GM18502 (cell line): ENCODE data around the gene VEPH1.

Source experiments
- ATAC-seq: cut with Tn5 transposase; IDR thresholded peaks from one replicate; pipeline ENCODE4 v1.9.1; 2021; ENCODE audit warnings: mild to moderate bottlenecking; ENCODE audit not compliant: unreplicated experiment, poor library complexity

Gene VEPH1

DNA sequence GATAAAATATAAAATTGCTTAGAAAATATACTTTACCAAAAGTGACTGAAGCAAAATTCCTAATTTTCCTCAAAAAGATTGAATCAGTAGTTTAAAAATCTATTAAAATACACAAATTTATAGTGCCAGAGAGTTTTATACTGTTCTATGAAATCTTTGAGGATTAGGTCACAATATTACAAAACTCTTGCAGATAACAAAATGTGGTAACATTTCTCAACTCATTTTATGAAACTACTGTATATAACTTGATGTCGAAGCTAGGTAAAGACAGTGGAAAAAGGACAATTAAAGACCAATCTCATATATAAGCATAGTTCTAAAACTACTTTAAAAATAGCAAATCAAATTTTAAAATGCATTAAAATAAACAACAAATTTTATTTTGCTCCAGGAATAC, 15.9 kb downstream of the VEPH1 start:
- no peak for ATAC-seq

DNA sequence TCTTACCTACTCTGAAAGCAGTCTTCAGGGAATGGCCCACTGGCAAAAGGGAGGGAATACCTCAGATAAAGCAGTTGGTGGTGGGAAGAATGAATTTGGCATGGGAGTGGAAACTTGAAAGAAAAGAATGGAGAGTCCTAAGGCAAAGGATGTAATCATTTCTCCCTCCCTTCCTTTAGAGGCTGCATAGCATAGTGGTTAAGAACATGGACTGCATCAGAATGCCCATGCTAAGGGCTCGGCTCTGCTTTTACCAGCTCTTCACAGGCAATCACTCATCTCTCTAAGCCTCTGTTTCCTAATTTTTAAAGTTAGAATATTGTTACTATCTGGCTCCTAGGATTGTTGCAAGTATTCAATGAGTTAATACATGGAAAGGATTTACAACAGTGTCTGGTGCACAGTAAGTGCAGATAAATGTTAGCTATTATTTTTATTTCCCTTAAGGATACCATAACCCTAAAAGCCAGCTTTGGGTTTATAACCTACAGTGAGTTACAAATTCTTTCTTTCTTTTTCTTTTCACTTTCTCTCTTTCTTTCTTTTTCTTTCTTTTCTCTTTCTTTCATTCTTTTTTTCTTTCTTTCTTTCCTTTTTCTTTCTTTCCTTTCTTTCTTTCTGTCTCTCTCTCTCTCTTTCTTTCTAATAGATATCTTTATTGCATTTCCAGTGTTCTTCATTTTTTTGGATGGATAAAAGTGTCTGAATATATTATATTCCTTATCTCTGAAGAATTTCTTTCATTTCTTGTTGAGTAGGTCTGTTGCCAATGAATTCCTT, 23.6 kb downstream of the VEPH1 start:
- ATAC-seq: no peak

DNA sequence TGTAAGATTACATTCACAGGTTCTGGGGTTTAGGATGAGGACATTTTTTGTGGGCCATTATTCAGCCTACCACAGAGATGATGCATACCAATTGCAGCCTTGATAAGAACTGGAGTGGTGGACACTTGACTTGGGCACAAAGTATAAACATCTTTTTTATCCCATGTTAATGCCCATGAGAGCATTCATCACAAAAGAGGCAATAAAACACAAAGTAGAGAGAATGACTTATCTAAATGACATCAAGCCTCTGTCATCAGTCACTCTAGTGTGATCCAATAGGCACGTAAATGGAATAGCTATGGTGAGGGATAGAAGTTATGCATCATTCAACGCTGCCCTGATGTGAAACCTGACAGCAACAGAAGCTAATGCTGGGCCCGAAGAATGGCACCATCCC, 25.8 kb downstream of the VEPH1 start:
- no peak for ATAC-seq

DNA sequence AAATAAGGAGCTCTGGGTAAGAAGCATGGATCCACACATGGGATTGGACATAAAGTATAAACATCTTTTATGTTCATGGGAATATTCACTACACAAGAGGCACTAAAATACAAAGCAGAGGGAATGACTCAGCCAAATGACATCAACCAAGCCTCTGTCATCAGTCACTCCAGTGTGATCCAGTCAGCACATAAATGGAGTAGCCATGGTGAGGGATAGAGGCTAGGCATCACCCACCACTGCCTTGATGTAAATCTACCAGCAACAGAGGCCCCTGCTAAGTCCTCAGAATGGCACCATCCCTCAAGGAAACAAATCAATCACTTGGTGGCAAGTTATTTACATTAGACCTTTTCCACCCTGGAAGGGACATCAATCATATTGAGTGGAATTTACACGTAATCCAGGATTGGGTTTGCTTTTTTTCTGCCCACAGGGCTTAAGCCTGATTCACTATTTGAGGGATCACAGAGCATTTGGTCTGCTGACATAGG, 27.2 kb downstream of the VEPH1 start:
- ATAC-seq: no peak

DNA sequence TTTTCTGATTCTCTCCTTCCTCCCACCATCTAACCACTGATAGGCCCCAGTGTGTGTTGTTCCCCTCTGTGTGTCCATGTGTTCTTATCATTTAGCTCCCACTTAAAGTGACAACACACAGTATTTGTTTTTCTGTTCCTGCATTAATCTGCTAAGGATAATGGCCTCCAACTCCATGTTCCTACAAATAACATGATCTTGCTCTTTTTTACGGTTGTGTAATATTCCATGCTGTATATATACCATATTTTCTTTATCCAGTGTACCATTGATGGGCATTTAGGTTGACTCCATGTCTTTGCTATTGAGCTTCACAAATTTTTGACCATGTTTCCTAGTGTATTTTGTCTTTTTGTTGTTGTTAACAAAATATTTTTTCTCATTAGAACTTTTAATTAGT, 30.6 kb downstream of the VEPH1 start:
- ATAC-seq: no peak

DNA sequence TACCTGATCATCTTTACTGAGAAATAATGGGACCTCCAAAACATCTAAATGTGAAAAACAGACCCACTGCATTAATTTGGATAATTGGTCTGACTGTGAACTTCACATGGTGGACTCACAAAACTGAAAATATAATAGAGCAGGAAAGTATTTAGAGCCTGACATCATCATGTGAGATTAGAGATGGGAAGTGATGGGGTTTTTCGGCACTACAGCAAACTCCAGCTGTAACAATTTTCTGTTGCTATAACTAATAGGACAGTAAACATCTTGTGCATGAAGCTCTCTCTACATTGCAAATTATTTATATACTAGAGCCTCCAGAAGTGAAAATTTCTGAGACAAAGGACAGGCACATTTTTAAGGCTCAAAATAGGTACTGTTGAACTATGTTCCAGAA, 32.2 kb downstream of the VEPH1 start:
- ATAC-seq: no peak

DNA sequence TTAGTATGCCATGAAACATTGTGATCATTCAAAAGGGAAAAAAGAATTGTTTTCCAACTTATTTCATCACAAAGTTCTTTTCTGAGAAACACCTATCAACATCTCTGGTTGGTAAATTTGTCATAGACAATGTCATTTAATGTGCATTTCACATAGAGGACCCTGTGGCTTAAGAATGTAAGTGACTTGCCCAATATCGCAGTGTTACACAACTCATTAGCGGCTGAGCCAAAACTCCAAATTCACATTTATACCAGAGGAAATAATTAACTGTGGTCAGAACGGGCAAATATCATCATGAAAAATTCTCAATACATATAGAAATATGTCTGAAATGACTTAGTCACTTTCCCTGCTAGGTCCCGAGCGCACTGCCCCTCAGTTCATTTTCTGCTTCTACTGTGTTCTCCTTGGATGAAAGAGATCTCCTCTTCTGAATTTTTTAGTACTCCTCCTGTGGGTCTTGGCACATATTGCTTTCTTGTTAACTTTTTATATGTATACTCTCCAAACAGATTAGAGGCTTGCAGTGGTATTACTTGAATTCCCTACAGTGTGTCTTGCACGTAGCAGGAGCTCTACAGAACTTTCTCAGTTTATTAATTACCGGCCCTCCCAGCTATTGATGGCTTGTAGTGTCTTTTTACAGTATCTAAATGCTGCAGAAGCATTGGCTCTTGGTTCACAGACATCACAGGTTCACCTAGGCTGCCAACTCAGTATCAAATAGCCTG, 33.5 kb downstream of the VEPH1 start:
- no peak for ATAC-seq

DNA sequence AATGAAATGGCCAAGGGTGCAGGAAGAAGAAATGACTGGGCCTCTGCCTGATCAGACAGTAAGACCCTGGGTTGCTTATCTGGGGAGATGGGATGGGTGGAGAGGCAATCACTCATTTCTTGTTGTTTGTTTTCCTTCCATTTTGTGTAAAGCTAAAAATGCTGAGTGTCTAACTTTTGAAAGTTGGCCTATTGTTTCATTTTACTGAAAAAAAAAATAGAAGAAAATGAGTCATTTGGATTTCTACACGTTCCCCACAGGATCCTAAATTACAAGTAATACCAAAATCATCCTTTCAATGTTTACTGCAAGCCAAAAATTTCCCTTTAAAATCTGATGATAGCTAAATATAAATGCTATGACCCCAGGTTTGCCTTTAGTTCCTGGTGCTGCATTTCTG, 36.0 kb downstream of the VEPH1 start:
- ATAC-seq: no peak

DNA sequence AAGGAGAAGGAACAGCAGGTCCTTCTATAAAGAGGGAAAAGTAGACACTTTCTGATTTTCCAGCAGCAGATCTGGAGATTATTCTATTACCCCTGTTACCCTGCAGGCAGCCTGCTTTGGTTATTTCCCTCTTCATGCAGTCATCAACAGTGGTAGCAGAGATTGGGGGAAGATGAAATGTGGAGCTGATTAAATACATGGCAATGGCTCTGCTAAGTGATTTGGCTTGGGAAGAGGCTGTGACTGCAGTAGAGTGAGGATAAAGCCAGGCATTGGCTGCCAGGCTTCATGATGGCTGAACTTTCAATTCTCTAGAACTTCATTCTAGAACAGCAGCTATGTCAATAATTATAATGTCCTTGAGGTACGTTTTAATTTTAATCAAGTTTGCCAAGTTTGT, 37.5 kb downstream of the VEPH1 start:
- no peak for ATAC-seq

DNA sequence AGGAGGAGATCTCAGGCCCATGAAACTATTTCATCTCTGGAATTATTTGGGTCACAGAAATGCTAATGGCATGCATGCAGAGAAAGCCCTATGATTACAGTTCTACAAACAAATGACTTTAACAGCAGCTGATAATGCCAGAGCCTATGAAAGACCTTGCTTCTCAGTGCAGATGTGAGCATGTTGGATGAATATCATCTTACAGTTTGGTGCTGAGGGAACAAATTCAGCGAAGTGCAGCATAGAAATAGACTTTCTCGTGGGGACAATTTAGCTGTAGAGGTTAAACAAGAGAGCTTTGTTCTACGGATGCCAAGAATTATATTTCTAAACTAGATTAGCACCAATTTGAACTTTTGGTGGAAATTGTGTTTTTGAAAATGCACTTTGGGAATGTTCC, 38.9 kb downstream of the VEPH1 start:
- ATAC-seq: no peak

DNA sequence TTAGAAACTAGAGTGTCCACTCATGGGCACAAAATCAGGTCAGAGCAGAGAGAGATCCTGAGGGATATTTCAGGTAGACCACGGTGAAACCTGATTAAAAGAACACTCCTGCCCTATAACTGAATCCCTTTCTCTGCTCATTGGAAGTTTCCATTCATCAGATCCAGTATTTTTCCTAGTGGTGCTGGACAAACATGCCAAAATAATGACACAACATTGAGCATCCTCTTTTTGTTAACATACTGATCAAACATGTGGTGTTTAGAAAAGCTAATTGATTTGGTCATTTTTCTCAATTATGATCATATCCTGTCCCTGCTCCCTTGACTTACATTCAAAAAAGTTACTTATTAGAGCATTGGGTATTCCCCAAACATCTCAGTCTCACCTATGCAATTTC, 39.4 kb downstream of the VEPH1 start:
- ATAC-seq: no peak

DNA sequence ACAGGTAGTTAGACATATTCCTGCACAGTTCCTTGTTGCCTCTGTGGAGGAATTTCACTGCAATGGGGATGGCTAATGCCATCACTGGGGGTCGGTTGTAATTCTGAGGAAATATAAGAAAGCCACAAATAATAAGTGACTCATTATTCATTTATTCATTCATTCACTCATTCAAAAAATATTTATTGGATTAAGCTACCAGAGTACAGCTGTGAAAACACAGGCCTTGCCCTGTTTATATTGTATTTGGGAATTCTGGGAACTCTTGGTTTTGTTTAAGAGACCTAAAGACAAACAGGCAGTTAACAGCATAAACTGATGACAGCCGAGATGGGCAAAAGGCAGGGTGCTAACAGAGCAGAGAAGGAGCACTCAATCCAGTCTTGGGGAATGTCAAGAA, 43.0 kb downstream of the VEPH1 start:
- ATAC-seq: no peak

DNA sequence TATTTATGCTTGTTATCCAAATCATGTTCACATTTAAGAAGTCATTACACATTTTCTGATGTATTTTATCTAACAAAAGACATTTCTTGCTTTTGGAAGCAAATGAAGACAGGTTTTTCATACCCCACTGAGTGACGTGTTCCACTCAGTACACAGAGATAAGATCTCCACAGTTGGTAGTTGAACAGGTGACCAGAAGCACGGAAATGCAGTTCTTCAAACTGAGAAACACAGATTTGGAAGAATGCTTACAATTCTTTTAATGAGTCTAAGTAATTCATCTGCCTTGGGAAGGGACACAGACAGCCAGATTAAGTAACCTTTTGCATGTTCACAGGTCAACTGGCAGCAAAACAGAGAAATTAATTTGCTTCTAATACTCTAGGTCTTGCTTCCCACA, 43.5 kb downstream of the VEPH1 start:
- ATAC-seq: no peak

DNA sequence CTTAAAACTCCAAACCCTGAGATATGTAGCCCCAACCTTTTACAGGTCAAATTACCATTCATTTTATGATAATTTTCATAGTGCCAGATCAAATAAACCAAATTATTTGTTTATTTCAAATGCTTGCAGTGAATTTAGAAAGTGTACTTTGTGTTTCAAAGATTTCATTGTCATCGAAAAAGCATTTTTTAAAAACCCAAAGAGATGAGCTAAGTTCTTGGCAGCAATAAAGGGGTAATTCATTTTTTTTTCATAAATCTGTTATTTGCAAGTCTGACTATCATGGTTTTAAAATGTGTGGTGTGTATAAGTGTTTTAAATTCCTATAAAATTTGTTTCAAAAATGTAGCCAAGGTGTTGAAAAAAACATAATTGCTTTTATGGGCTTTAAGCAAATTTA, 49.4 kb downstream of the VEPH1 start:
- ATAC-seq: no peak

DNA sequence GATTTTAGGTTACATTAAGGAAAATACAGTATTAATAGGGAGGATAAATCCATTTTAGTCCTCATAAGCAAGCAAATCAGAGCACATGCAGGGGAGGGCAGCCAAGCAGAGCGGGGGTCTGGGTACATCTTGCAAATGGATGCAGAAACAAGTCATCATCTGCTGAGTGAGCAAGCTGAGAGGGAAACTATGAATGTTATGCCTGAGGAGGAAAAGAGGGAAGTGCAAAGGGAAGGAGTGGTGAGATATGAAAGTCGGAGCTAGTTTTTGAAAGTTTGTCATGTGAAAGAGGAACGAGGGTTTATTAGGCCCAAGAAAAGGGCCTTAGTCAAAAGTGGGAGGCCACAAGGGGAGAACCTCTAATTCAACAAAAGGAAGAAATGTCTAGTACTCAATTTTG, 51.1 kb downstream of the VEPH1 start:
- peak; percentile 59 for ATAC-seq

DNA sequence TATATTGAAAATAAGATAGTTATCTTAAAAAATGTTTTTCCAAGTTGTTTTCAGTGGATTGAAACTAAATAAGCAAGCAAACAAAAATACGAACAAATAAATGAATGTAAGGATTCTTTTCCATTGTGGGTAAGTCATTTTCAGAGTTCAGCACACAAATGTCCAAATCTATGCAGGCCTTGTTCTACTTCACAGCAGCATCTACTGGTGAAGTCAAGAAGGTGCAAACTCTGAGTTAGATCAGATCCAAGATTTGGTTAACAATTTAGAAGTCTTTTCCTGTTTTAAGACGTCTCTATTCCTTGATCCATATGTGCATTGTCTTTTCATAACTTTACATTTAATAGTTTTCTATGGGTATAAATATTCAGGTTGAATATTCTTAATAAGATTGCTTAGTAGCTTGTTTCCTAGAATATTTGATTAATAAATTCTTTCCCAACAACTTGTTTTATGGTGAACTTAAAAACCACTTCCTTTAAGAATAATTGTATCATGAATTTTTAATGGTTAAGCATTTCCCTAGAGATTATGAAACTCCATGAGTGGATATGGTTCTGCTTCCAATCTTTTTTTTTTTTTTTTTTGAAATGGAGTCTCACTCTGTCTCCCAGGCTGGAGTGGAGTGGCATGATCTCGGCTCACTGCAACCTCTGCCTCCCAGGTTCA, 56.1 kb downstream of the VEPH1 start:
- no peak for ATAC-seq

DNA sequence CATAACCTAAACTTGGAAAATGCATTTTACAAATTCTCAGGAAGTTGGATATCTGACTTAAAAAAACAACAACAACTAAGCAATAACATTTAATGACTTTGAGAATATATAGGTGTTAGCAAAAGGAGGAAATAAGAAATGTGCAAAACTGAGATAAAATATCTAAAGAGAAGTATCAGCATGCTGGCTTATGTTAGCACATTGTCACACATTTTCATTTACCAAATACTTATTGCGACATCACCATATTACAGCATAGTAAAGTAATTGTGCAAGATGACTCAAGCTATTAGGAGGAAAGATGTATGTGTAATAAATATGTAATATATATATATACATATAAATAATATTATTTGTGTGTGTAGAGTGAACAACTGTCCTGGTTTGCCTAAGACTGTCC, 57.4 kb downstream of the VEPH1 start:
- no peak for ATAC-seq

DNA sequence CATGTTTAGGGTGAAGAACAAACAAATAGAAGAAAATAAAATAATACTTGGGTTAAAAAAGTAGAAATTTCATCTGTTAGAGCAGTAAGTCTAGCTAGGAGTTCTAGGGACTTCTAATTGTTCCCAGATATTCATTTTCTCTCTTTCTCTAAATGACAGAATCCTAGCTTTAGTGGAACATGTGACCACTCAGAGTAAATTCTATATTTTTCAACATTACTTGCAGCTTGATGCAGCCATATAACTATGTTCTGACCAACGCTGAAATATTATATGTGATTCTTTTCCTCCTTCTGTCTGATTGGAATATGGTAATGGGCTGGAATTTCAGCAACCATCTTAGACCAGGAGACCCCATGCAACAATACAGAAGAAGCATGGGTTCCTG, 58.4 kb downstream of the VEPH1 start:
- no peak for ATAC-seq

DNA sequence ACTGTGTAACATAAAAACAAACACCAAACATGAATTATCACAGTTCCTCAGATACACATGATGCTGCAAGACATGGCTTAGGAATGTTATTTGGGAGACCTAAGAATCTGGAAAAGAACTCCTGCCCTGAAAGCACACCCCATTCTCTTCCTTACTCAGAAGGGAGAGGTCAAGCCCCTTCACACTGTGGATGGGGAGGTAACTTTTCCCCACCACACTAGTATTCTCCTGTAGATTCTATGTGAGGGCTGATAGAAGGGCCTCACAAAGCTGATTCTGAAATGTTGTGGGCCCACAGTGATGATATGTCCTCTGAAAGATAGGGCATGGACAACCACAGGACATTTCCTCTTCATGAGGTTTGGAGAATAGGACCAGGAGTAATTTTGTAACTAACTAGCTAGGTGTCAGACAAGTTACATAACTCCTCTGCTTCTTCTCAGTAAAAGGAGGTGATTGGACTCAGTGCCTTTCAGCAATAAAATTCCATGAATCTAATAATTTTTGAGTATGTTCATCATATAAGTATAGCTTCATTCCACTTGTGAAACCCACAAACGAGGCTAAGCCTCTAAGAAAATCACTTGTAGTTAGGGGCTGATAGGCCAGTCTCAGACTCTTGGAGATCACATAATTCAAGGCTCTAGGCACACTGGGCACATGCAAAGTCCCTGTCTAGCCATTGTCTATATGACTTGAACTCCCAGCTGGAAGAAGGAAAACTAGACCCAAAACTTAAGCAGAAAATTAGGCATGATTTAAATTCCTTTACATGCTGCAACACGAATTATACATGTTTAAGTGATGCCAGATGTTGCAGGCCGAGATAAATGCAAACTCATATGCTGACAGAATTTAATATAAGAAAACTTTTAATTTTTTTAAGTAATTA, 59.1 kb downstream of the VEPH1 start:
- no peak for ATAC-seq

DNA sequence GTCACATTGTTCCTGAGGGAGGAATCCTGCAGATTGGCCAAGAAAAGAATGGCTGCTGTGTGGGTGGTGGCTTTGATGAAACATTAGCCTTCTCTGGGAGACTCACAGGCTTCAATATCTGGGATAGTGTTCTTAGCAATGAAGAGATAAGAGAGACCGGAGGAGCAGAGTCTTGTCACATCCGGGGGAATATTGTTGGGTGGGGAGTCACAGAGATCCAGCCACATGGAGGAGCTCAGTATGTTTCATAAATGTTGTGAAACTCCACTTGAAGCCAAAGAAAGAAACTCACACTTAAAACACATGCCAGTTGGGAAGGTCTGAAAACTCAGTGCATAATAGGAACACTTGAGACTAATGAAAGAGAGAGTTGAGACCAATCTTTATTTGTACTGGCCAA, 60.5 kb downstream of the VEPH1 start:
- no peak for ATAC-seq
